HG03196 (cell line): ENCODE results near the gene C19orf53.
"Not testable (repeated sequence)": the region's sequence is repeated elsewhere in the genome, so short reads cannot be mapped to it uniquely, and the experiment has no call there.

Experiments used
- ATAC-seq: cut with Tn5 transposase; IDR thresholded peaks from one replicate; pipeline ENCODE4 v1.9.1; 2021; ENCODE audit not compliant: unreplicated experiment

Gene C19orf53

DNA sequence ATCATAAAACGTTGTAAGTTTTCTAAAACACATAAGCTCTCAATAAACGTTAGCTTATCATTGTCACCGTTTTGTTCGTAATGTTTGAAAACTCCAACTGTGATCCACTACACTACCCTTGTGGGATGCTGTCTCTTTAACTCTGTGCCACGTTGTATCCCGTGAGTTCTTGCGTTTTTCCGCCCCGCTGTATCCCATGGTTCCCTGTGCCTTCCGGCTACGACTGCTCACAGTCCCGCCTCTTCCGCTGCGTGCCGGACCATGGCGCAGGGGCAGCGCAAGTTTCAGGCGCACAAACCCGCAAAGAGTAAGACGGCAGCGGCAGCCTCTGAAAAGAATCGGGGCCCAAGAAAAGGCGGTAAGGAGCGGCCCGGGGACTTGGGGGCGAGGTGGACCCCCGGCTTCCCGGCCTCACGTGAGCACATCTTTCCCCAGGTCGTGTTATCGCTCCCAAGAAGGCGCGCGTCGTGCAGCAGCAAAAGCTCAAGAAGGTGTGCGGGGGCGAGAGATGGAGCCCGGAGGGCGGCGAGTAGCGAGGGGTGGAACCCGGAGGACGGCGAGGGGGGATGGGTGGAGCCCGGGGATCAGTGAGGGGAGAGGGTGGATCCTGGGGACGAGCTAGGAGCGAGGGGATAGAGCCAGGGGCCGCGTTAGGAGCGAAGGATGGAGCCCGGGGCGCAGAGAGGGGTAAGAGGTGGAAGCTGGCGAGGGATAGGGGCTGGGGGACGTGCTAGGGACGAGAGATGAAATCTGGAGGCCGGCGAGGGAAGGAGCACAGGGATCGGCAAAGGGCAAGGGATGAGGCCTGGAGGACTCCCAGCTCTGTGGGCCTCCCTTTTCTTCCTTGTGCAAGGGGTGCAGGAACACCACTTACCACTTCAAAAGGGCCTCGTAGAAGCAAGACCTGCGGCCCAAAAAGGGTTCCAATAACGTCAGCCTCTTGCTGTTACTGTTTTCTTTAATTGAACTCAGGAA lies at the start of gene C19orf53:
Gene C19orf53, plus strand, starts transcription at position 240 of the 975 bp plus-strand sequence. Its CDS starts 22 bp downstream, at position 262.
- peak; percentile 91 for ATAC-seq

DNA sequence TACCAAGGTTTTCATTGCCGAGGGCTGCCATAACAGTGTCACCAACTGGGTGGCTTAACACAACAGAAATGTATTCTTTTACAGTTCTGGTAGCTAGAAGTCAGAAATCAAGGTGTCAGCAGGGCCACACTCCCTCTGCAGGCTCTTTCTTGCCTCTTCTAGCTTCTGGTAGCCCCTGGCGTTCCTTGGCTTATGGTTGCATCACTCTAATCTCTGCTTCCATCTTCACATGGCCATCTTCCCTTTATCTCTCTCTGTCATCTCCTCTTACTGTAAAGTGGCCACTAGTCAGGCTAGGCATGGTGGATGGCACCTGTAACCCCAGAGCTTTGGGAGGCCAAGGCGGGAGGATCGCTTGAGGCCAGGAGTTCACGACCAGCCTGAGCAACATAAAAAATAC lies 47.9 kb upstream of the C19orf53 start:
- no peak for ATAC-seq

DNA sequence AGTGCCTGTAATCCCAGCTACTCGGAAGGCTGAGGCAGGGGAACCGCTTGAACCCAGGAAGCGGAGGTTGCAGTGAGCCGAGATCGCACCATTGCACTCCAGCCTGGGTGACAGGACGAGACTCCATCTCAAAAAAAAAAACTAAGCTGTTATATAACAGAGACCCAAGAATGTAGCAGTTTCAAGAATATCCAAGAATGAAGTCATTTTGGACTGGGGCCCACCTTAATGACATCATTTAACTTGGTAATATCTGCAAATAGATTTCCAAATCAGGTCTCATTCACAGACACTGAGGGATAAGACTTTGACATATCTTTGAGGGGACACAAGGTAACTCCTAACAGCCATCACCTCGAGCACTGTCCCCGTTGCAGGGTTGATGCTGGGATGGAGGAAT lies 46.5 kb upstream of the C19orf53 start:
- ATAC-seq: no peak

DNA sequence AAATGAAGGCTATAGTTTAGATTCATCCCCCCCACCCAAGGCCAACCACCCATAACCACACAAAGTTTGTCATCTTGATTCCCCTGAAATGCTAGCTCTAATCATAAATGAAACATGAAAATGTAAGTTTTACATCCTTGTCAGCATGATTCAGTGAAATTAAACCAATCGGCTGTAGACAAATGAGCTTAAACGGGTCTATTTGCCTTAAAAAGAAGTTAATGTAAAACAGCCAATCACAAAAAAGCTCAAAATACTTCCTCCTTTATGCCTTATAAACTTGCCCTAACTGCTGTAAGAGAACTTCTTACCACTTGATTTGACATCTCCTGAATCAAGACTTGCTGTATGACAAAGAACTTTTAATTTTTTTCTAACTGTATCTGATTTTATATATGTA lies 44.4 kb upstream of the C19orf53 start:
- ATAC-seq: no peak

DNA sequence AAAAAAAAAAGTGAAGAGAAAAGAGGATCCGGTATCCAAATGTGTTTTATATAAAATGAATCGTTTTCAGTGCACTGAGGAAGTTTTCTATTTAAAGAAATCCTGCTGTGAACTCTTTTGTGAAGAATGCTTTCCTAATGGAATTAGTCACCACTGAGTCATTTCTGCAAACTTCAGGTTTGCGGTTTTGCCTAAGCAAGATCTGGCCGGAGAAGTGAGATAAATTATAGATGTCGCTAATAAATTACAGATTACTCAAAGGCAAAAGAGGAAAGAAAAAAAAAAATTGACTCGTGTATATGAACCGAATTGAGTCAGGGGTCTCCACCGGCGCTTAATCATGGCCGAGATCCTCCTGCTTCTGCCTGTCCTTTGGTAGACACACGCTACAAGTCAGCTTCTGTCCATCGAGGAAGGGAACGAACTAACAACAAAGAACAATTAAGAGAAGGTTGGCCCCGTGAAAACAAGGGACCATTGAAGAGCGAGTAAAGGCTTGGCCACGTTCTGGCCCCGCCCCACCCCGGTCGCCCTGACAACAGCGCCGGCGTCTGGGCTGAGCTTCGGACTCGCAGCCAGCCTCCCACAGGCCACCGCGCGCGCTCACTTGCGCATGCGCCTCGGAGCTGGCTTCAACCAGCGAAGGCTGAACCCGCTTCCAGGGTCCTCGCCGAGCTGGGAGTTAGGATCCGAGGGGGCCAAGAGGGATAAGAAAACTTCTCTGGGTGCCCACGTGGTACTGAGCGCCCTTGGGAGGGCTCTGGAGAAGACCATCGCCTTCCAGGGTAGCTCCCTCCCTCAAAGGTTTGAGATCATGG lies 42.9 kb upstream of the C19orf53 start:
- peak; percentile 96 for ATAC-seq

DNA sequence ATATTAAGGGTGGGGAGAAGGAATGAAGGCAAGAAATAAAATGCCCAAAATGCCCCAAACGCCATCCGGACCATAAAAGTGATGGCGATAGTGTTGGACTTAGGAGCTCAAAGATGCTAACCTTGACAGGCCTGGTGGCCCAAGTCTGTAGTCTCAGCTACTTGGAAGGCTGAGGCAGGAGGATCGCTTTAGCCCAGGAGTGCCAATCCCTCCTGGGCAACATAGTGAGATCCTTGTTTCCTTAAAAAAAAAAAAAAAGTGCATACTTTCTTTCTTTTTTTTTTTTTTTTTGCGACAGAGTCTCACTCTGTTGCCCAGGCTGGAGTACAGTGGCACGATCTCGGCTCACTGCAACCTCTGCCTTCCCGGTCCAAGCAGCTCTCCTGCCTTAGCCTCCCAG lies 41.9 kb upstream of the C19orf53 start:
- no peak for ATAC-seq

DNA sequence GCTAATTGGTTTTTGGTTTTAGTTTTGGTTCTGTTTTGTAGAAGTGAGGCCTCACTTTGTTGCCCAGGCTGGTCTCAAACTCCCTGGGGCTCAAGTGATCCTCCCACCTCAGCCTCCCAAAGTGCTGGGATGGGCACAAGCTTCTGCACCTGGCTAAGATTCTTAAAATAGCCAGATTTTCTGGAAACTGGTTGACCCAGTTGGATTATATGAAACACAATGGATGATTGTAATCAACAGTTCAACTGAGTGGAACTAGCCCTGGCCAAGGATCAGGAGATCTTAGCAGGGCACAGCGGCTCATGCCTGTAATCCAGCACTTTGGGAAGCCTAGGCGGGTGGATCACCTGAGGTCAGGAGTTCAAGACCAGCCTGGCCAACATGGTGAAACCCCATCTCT lies 39.5 kb upstream of the C19orf53 start:
- no peak for ATAC-seq

DNA sequence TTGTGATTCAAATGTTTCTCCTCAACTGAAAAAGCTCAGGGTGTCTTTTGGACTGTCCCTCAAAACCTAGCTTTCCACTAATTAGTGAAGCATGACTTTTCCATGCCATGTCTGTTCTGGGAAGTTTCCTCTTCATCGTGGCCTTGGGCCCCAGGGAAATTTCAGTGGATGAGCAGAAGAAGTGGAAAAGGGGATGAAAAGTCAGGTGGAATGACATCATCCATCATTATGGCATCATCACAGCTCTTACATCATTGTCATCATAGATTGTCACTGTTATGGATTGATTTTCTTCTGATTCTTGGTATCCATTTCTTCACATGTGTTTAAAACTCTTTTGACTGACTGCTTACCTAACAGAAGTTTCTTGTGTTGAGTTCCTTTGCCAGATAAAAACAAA lies 36.2 kb upstream of the C19orf53 start:
- ATAC-seq: no peak

DNA sequence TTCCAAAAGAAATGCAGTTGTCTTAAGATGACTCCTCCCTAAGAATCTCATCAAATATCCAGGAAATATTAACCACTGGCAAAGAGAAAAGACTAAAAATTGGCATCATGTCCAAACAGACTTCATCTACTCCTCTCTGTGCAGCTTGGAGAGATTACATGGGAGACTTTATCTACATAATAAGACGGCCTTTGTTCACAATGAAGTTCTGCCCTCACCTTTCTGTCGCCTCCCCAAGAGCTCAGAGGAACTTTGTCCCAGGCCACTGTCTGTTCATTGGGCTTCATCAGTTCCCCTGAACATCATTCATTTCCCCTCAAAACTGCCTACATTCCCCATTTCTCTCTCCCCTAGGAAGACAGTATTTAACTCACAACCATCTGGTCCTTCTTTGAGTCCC lies 32.4 kb upstream of the C19orf53 start:
- ATAC-seq: no peak

DNA sequence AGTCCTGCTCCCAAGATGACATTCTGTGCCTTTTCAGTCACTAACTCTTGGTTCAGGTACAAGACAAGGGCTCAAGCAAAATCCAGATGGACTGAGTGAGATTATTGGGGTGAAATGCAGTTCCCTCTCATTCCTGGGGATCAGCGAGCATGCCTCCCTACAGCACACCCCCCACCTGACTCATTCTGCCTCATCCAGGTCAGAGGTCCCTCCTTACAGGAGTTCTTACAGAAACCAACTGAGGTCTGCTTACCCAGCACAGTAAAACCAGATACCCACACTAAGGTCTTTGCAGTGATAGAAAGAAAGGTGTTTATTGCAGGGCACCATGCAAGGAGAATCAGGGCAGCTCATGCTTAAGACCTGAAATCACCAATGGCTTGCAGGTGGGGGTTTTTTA lies 31.5 kb upstream of the C19orf53 start:
- ATAC-seq: no peak

DNA sequence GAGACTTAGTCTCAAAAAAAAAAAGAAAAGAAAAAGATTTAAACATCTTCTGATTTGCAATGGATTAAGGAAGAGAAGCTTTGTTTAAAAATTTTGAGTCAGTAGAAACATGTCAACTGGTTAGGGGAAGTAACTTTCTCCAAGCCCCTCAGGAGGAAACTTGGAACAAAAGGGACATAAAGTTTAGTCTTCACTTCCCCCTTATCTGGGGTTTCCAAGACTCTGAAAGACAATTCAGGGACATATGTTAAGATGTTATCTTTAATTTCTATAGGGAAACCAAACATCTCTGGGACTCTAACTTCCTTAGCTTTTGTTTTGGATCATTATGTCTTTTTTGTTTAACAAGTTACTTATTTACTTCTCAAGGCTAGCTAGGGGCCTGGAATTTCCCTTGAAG lies 30.1 kb upstream of the C19orf53 start:
- no peak for ATAC-seq

DNA sequence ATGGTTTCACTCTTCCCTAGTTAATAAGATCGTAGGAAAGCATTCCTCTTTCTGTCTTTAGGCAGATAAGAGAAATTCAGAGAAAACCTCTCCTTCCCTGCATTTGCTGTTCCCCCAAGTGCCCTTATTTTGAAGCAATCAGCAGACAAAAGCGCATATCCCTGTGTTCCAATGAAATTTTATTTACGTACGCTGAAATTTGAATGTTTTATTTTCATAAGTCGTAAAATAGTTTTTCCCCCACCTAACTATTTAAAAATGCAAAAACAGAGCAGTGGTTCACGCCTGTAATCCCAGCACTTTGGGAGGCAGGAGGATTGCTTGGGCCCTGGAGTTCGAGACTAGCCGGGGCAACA lies 27.2 kb upstream of the C19orf53 start:
- no peak for ATAC-seq

DNA sequence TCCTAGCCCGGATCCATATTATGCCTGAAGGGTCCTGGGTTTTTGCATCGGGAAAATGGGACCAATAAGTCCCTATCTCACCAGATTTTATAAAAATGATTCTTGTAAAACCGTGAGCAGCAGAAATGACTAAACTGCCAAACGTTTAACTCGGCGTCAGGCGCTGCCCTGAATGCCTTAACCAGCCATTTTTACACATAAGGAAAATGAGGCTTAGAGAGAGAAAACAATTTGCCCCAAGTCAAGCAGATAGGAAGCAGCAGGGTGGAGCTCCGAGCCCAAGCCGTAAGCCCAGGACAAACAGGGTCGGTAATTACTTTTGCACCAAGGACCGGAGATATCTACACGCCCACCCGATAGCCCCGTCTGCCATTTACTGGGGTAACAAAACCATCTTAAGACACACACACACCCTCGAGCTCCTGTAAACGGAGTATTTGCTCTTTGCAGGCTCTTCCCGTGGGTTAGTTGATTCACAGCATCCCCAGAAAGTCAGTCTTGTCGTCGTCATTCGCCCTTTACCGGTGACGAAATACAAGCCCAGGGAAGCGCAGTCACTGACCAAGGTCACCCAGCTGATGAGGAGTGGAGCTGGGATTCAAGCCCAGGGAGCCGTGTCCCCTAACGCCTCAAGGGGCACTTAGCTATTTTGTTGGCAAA lies 26.0 kb upstream of the C19orf53 start:
- no peak for ATAC-seq

DNA sequence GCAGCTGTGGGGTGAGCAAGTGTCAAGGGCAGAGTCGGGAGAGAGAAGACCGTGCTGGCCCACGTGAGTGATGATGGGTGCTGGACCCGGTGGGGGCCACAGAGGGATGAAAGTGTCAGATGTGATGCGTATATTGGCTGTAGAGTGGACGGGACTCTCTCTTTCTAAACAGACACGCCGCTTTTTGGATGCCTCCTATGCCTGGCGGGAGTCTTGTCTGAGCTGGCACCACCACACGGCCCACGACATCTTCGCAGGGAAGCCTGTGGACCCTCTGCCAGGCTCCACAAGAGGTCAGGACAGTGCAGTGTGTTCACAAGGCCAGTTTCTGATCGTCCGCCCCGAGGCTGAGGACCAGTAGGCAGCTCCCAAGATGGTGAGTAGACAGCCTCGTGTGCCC lies 22.8 kb upstream of the C19orf53 start:
- no peak for ATAC-seq

DNA sequence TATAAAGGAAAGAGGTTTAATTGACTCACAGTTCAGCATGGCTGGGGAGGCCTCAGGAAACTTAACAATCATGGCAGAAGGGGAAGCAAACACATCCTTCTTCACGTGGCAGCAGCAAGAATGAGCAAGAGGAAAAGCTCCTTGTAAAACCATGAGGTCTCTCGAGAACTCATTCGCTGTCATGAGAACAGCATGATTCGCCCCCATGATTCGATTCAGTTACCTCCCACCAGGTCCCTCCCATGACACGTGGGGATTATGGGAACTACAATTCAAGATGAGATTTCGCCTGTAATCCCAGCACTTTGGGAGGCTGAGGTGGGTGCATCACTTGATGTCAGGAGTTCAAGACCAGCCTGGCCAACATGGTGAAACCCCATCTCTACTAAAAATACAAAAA lies 20.6 kb upstream of the C19orf53 start:
- ATAC-seq: not testable (repeated sequence)

DNA sequence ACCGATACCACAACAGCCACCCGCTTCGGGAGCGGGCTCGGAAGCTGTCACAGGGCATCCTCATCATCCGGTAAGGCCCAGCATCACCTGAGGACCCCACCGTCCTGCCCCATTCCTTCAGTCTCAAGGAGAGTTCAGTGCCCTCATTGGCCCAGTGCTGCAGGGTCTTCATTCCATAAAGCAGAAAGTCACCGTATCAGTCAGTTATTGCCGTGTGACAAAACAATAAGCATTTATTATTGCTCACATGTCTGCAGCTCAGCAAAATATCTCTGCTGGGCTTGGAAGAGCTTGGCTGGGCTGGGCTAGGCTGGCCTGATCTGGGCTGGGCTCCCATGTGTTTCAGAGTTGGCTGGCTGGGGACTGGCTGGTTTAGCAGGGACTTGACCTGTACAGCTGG lies 18.0 kb upstream of the C19orf53 start:
- ATAC-seq: no peak

DNA sequence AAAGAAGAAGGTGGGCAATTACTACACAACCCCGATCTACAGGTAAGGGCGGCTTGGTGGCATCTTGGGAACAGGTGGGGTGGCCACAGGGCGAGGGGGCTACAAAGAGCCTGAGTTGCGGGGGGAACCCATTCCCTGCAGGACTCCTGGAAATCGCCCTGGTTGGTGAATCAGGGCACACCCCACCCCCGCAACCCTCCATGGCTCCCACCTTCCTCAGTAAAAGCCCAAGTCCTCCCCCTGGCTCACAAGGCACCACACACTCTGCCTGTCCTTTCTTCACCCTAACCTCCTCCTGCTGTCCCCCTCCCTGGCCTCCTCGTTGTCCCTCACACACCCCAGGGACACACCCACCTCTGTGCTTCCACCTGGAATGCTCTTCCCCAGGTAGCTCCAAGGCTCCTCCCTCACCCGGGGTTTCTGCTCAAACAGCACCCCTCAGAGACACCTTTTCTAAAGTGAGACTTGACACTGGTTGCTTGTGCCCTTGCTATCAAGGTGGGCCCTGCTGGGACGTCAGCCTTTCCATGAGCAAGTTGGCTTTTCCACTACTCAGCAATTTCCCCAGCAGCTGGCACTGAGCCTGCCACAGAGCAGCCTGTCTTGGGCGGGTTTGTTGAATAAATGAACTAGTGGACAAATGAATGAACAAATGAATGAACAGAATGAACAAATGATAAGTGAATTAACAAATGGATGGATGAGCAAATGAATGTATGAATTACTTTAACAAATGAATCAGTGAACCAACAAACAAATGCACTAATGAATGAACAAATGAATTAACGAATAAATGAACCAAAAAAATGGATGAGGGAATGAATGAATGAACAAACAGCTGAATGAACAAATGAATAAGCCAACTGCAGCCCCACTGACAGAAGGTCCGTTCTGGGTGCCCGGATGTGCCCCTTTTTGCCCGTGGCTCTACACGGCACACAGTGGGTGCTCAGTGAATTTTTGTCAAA lies 16.2 kb upstream of the C19orf53 start:
- no peak for ATAC-seq

DNA sequence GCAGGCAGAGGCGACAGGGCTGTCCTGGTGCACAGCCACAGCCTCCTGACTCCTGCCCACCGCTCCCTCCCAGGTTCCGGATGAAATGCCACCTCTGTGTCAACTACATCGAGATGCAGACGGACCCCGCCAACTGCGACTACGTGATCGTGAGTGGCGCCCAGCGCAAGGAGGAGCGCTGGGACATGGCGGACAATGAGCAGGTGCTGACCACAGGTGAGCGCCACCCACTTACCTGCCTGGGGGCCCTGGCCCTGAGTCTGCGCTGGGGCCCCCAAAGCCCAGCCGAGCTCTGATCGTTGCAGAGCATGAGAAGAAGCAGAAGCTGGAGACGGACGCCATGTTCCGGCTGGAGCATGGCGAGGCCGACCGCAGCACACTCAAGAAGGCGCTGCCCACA lies 15.5 kb upstream of the C19orf53 start:
- no peak for ATAC-seq

DNA sequence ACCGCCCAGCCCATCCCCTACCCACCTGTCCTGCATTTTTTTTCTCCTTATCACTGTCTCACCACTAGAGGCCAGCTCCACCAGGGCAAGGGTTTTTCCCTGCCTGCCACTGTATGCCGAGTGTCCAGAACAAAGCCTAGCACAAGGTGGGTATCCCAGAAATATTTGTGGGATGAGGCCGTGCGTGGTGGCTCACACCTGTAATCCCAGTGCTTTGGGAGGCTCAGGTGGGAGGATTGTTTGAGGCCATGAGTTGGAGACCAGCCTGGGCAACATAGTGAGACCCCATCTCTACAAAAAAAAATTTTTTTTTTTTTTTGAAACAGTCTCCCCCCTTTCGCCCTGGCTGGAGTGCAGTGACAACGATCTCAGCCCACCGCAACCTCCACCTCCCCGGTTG lies 12.8 kb upstream of the C19orf53 start:
- no peak for ATAC-seq

DNA sequence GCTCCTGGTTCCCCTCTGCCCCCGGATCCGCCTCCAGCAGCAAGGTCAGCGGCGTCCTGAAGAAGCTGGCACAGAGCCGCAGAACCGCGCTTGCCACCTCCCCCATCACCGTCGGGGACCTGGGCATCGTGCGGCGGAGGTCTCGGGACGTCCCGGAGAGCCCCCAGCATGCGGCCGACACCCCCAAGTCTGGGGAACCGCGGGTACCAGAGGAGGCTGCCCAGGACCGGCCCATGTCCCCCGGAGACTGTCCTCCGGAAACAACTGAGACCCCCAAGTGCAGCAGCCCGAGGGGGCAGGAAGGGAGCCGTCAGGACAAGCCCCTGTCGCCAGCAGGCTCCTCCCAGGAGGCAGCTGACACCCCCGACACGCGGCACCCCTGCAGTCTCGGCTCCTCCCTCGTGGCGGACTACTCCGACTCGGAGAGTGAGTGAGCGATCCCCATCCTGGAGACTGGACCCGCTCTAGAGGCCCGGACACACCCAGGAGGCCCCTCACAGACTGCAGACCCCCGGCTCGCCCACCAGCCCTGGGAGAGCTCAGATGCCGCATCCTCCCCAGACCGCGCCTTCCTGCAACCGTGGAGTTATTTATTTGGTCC lies 11.5 kb upstream of the C19orf53 start:
- ATAC-seq: no peak
